Mammary epithelial cell (primary cell): ENCODE measurements around the gene MDH2.

Experiments
- CTCF ChIP-seq, 2 donors: IDR thresholded peaks in 1 of 2; conservative IDR thresholded peaks in 1 of 2; 2 replicates each; pipeline ENCODE4 v1.5.1; 2011 to 2012; ENCODE audit warnings: inconsistent platforms in 2 of 2, low read length in 2 of 2, mild to moderate bottlenecking in 2 of 2, control low read depth in 1 of 2, low read depth in 1 of 2; ENCODE audit not compliant: insufficient read depth in 1 of 2; ENCODE audit errors: extremely low read depth in 1 of 2
- EZH2 ChIP-seq: IDR thresholded peaks from 2 replicates; pipeline ENCODE4 v1.6.1; 2012; ENCODE audit warnings: low read length, inconsistent platforms, borderline replicate concordance

GRCh38 chr7:76074972-76075370 lies 27.1 kb downstream of the MDH2 start:
- TF ChIP-seq CTCF (conservative IDR thresholded peaks at IDR 0.05 in 1 of 2, IDR thresholded peaks at IDR 0.05 in 1 of 2; ENCODE audit: extremely low read depth in 1 of 2, insufficient read depth in 1 of 2, low read depth in 1 of 2, low read length in 2 of 2) (no peak), EZH2 (no peak)
